ENCODE data around the gene FOXK1.

Gene FOXK1

GRCh38 chr7:4745971-4746919 lies 64.2 kb downstream of the FOXK1 start:
- DNase-seq, result no peak

- DNase-seq, result no peak
These were observed 64.9 kb downstream of the FOXK1 start for GRCh38 chr7:4747013-4747412.

- no peak for DNase-seq
These were observed 65.7 kb downstream of the FOXK1 start for GRCh38 chr7:4747746-4748145.

GRCh38 chr7:4748231-4748681 lies 66.2 kb downstream of the FOXK1 start:
- no peak for DNase-seq

- no peak for DNase-seq
These were observed 67.3 kb downstream of the FOXK1 start for GRCh38 chr7:4749363-4749762.

- no peak for DNase-seq
These were observed 67.7 kb downstream of the FOXK1 start for GRCh38 chr7:4749798-4750197.

GRCh38 chr7:4751398-4751947 lies 69.4 kb downstream of the FOXK1 start:
- DNase-seq, result no peak

- no peak for DNase-seq
These were observed 71.7 kb downstream of the FOXK1 start for GRCh38 chr7:4753598-4754432.

- no peak for DNase-seq
These were observed 72.4 kb downstream of the FOXK1 start for GRCh38 chr7:4754433-4755010.

GRCh38 chr7:4755045-4755444 lies 73.0 kb downstream of the FOXK1 start:
- no peak for DNase-seq

GRCh38 chr7:4758111-4758510 lies 76.0 kb downstream of the FOXK1 start:
- DNase-seq, result no peak

GRCh38 chr7:4758791-4759190 lies 76.7 kb downstream of the FOXK1 start:
- no peak for DNase-seq

- no peak for DNase-seq
These were observed 77.1 kb downstream of the FOXK1 start for GRCh38 chr7:4759211-4759610.

GRCh38 chr7:4760952-4761351 lies 78.9 kb downstream of the FOXK1 start:
- no peak for DNase-seq

GRCh38 chr7:4762121-4763055 lies 80.3 kb downstream of the FOXK1 start:
- DNase-seq, result no peak

GRCh38 chr7:4763091-4763793 lies 81.1 kb downstream of the FOXK1 start:
- no peak for DNase-seq

GRCh38 chr7:4763794-4764185 lies 81.7 kb downstream of the FOXK1 start:
- no peak for DNase-seq

- DNase-seq, result no peak
These were observed 82.4 kb downstream of the FOXK1 start for GRCh38 chr7:4764402-4765007.

GRCh38 chr7:4765776-4766490 lies 83.8 kb downstream of the FOXK1 start:
- no peak for DNase-seq
